Fibroblast of the aortic adventitia (primary cell): ENCODE data around the gene SCGB2A2. TPM values are rescaled to one million over a fixed set of nuclear protein-coding genes. Genes with fewer than 3 reads are reported as not detected.

Experiments used
- total RNA-seq: library from RNA; depleted of rRNA; stranded (reverse); fragments of >200 nt; gene quantifications from 2 replicates; pipeline ENCODE4 v1.2.3, GENCODE V29; 2012; ENCODE audit warnings: low replicate concordance

The SCGB2A2 gene
- total RNA-seq, 1 donor, result not detected

Other genes starting within 250 kb of the SCGB2A2 start
- gene INCENP, start 146.1 kb upstream of the SCGB2A2 start, total RNA-seq, result 3.2 and 47.5 TPM in 2 replicates
- not detected in 2 replicates for gene SCGB1D1, start 79.9 kb upstream of the SCGB2A2 start, total RNA-seq
- gene SCGB2A1, start 61.5 kb upstream of the SCGB2A2 start, total RNA-seq, result not detected in 2 replicates
- gene SCGB1D2, start 27.9 kb upstream of the SCGB2A2 start, total RNA-seq, result not detected in 2 replicates
- not detected in 2 replicates for gene SCGB1D4, start 28.9 kb downstream of the SCGB2A2 start, total RNA-seq
- 0.18 and 0.98 TPM in 2 replicates for gene ASRGL1, start 67.3 kb downstream of the SCGB2A2 start, total RNA-seq
- gene SCGB1A1, start 148.9 kb downstream of the SCGB2A2 start, total RNA-seq, result not detected in 2 replicates